ENCODE data around the gene TEKT5. TPM values are rescaled to one million over a fixed set of nuclear protein-coding genes. Genes with fewer than 3 reads are reported as not detected.
A peak's percentile ranks its signal among the peaks of the same experiment; 100 is the strongest.

The TEKT5 gene
- total and polyA plus RNA-seq, 11 donors, result 0.51 to 2.8 TPM; not detected in 9

- DNase-seq (no peak), ATAC-seq (no peak)
- Histone ChIP-seq H3K27me3 (peaks cover 0 to 2% (median 0%) of the 10 kb centered on the region in 9 donors), H3K4me3 (no peak overlapping the region), H3K4me1 (peaks cover 0 to 7% (median 0%) of the 10 kb centered on the region in 12 donors), H3K36me3 (no peaks in the 10 kb centered on the region), H3K9me3 (peaks cover 0 to 3% (median 0%) of the 10 kb centered on the region in 12 donors), H3K27ac (no peak overlapping the region)
- intact Hi-C loops (cut with DNase I), result loop anchor here in 1 of 10 donors (10.0 kb wide), 1 partner anchor 105 kb away; no protein-coding TSS in a partner anchor
- 57 to 71% (median 63%) methylated on average over 6 of the region's 6 CpGs for WGBS, 4 donors
- TF ChIP-seq POLR2A (IDR thresholded peaks at IDR 0.05) (no peak), CTCF (IDR thresholded peaks at IDR 0.05) (no peak)
Measured at GRCh38 chr16:10629592-10629963, 65.2 kb downstream of the TEKT5 start.

GRCh38 chr16:10625595-10626357 is 69.0 kb downstream of the TEKT5 start:
- 88 to 92% (median 92%) methylated on average over 12 of the region's 12 CpGs for WGBS, 4 donors
- ATAC-seq (no peak), DNase-seq (no peak)
- Histone ChIP-seq H3K4me3 (no peak overlapping the region), H3K27ac (no peak overlapping the region), H3K4me1 (peaks cover 0 to 10% (median 0%) of the 10 kb centered on the region in 12 donors), H3K27me3 (no peaks in the 10 kb centered on the region), H3K36me3 (no peaks in the 10 kb centered on the region), H3K9me3 (no peaks in the 10 kb centered on the region)
- TF ChIP-seq CTCF (IDR thresholded peaks at IDR 0.05) (no peak), POLR2A (IDR thresholded peaks at IDR 0.05) (no peak)
- intact Hi-C loops (cut with DNase I), result loop anchor here in 1 of 10 donors (10.0 kb wide), 1 partner anchor 101 kb away; no protein-coding TSS in a partner anchor

- Histone ChIP-seq H3K4me3 (no peak overlapping the region), H3K27ac (no peak overlapping the region), H3K27me3 (no peaks in the 10 kb centered on the region), H3K4me1 (peaks cover 0 to 16% (median 0%) of the 10 kb centered on the region in 12 donors), H3K36me3 (no peaks in the 10 kb centered on the region), H3K9me3 (no peaks in the 10 kb centered on the region)
- no peak for TF ChIP-seq CTCF (IDR thresholded peaks at IDR 0.05)
- no peak for TF ChIP-seq POLR2A (IDR thresholded peaks at IDR 0.05)
- DNase-seq, result no peak
- intact Hi-C loops (cut with DNase I), result loop anchor here in 1 of 10 donors (10.0 kb wide), 1 partner anchor 100 kb away; no protein-coding TSS in a partner anchor
- WGBS, 4 donors, result 89 to 95% (median 92%) methylated on average over 6 of the region's 6 CpGs
- ATAC-seq, result no peak
Measured at GRCh38 chr16:10624527-10624926, 70.2 kb downstream of the TEKT5 start.

- Histone ChIP-seq H3K36me3 (no peaks in the 10 kb centered on the region), H3K9me3 (no peaks in the 10 kb centered on the region), H3K27ac (peak overlapping the region in 3 of 12 donors; percentile 29 to 67 (median 42)), H3K4me3 (no peak overlapping the region), H3K4me1 (peaks cover 0 to 29% (median 11%) of the 10 kb centered on the region in 12 donors), H3K27me3 (no peaks in the 10 kb centered on the region)
- DNase-seq (no peak), ATAC-seq (no peak)
- intact Hi-C loops (cut with DNase I), result loop anchor here in 1 of 10 donors (10.0 kb wide), 1 partner anchor 98 kb away; no protein-coding TSS in a partner anchor
- TF ChIP-seq CTCF (IDR thresholded peaks at IDR 0.05) (no peak), POLR2A (IDR thresholded peaks at IDR 0.05) (no peak)
- WGBS, 4 donors, result 83 to 91% (median 87%) methylated on average over 3 of the region's 3 CpGs
Measured at GRCh38 chr16:10623059-10623458, 71.7 kb downstream of the TEKT5 start.

All from heart left ventricle (tissue), 16 donors.